Smooth muscle cell (in vitro differentiated cells): ENCODE data around the gene GRIK1. TPM values are rescaled to one million over a fixed set of nuclear protein-coding genes. Genes with fewer than 3 reads are reported as not detected.

Experiments used
- DNase-seq: peaks from one replicate; lab custom pipeline; 2025; ENCODE audit not compliant: unreplicated experiment; lab: John Stamatoyannopoulos, UW
- H2AFZ ChIP-seq: fragments of 200-600 bp; sonication (generic); 2 replicates; pipeline ENCODE4 v1.6.0; 2016; ENCODE audit warnings: antibody characterized with exemption, low read depth, mild to moderate bottlenecking
- H3F3A ChIP-seq: fragments of 200-600 bp; sonication (generic); 2 replicates; pipeline ENCODE4 v1.6.0; 2017; ENCODE audit warnings: antibody characterized with exemption, low read depth
- H3K27ac ChIP-seq: fragments of 200-600 bp; sonication (generic); 2 replicates; pipeline ENCODE4 v1.5.1; 2016; ENCODE audit warnings: low read depth, mild to moderate bottlenecking
- H3K27me3 ChIP-seq: fragments of 200-600 bp; sonication (generic); 2 replicates; pipeline ENCODE4 v1.6.1; 2016; ENCODE audit warnings: low read depth, mild to moderate bottlenecking
- H3K36me3 ChIP-seq: fragments of 200-600 bp; sonication (generic); 2 replicates; pipeline ENCODE4 v1.5.1; 2016; ENCODE audit warnings: low read depth
- H3K4me1 ChIP-seq: fragments of 200-600 bp; sonication (generic); 2 replicates; pipeline ENCODE4 v1.5.1; 2016; ENCODE audit warnings: low read depth
- H3K4me2 ChIP-seq: fragments of 200-600 bp; sonication (generic); 2 replicates; pipeline ENCODE4 v1.6.0; 2016; ENCODE audit warnings: mild to moderate bottlenecking
- H3K4me3 ChIP-seq: fragments of 200-600 bp; sonication (generic); 2 replicates; pipeline ENCODE4 v1.5.1; 2016; ENCODE audit warnings: mild to moderate bottlenecking
- H3K79me2 ChIP-seq: fragments of 200-600 bp; sonication (generic); 2 replicates; pipeline ENCODE4 v1.6.0; 2016; ENCODE audit warnings: low read depth, mild to moderate bottlenecking
- H3K9ac ChIP-seq: fragments of 200-600 bp; sonication (generic); 2 replicates; pipeline ENCODE4 v1.6.0; 2016; ENCODE audit warnings: low read depth
- H3K9me3 ChIP-seq: fragments of 200-600 bp; sonication (generic); replicated peaks from 2 replicates; pipeline ENCODE4 v1.5.1; 2016; ENCODE audit warnings: low read depth
- H4K20me1 ChIP-seq: fragments of 200-600 bp; sonication (generic); 2 replicates; pipeline ENCODE4 v1.6.0; 2016; ENCODE audit warnings: low read depth
- CTCF ChIP-seq: fragments of 200-600 bp; sonication (generic); IDR thresholded peaks from 2 replicates; pipeline ENCODE4 v1.5.1; 2017; ENCODE audit warnings: borderline replicate concordance, mild to moderate bottlenecking, antibody characterized with exemption; ENCODE audit not compliant: insufficient read depth, poor library complexity, severe bottlenecking
- WGBS: methylation state at CpG from one replicate; pipeline ENCODE4 v1.1.7; 2016; ENCODE audit warnings: low lambda C conversion rate; 5-methylcytosine and 5-hydroxymethylcytosine counted together
- polyA plus RNA-seq: library from polyadenylated mRNA; unstranded; fragments of >200 nt; fragmentation: Nextera tagmentation; extraction: Ambion mirVana; gene quantifications from 2 replicates; pipeline ENCODE4 v1.2.1, GENCODE V29; 2016
- total RNA-seq: library from RNA; depleted of rRNA; stranded (reverse); fragments of >200 nt; gene quantifications from 2 replicates; pipeline ENCODE4 v1.2.3, GENCODE V29; 2014

The GRIK1 gene
- total and polyA plus RNA-seq, 2 experiments from 2014 or later: 0.09 TPM; not detected in 1

DNA sequence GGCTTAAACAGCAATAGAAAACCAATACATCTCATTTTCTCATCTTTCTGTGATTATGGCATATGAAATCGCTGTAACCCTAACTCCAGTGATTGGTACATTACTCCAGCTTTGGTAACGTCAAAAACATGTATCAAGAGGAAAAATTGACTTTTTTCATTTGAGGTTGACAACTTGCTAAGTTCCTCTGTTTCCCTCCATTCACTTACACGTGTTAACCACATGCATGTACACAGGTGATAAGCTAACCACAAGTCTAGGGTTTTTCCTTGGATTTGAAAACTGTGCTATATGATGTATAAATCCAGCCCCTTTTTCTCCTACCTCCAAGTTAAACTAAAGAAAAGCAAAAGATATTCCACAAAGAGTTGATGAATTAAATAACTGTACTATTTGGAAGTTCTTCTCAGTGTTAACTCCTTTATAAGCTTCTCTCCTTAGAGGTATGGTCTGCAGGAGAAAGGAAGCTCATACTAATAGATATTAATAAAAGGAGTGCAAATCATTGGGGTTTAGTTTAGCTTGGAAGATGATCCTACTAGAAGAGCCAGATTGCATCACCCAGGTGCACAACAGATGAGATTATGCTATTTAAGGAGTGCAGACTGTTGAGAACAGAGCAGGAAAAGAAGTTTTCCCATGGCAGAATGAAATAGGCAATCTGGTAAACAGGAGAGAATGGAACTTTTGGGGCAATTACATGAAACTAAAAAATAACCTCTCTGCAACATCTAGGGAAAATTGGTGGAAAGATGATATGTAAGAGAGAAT, 277.9 kb downstream of the GRIK1 start:
- no peaks in the 10 kb centered on the region for H3F3A ChIP-seq
- TF ChIP-seq CTCF: no peak
- H3K27me3 ChIP-seq: no peaks in the 10 kb centered on the region
- no peaks in the 10 kb centered on the region for H3K9me3 ChIP-seq
- 93% methylated on average over 3 of the region's 3 CpGs for WGBS
- H3K4me2 ChIP-seq: no peak overlapping the region
- H3K9ac ChIP-seq: no peak overlapping the region
- H3K27ac ChIP-seq: no peak overlapping the region
- no peaks in the 10 kb centered on the region for H4K20me1 ChIP-seq
- H3K79me2 ChIP-seq: no peaks in the 10 kb centered on the region
- DNase-seq: no peak
- H3K4me1 ChIP-seq: no peaks in the 10 kb centered on the region
- no peak overlapping the region for H3K4me3 ChIP-seq
- H2AFZ ChIP-seq: no peak overlapping the region
- H3K36me3 ChIP-seq: no peaks in the 10 kb centered on the region

DNA sequence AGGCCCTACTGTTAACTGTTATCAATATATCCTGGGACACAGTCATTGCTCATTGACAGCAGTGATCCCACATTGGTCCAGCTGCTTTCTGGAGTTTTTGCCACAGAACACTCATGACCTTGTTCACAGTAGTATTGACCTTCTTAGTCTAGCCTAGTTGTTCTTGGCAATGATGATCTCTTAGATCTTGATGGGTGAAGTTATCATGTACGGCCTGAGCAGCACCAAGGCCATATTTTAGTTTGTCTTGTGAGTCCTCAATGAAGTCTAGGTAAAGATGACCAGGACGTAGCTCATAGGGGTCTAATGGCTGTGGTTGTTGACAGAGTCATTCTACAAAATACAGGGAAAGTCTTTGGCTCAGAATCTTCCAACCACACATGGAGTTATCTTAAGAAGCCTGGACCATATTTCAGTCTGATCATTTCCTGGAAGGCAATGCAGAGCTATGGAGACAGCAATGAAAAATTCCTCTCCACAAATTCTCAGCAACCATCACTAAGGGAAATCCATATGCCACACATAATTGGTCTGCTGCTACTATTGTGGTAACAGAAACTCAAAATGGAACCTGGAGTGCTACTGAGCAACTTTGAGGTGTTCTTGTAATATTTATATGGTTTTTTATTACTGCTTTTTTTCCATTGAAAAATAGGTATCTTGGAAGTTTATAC, 279.6 kb downstream of the GRIK1 start:
- H2AFZ ChIP-seq: no peak overlapping the region
- peaks cover 3% of the 10 kb centered on the region for H3K4me1 ChIP-seq
- H3K9me3 ChIP-seq: no peaks in the 10 kb centered on the region
- DNase-seq: no peak
- 93% methylated on average over 2 of the region's 2 CpGs for WGBS
- no peaks in the 10 kb centered on the region for H3K79me2 ChIP-seq
- no peak for TF ChIP-seq CTCF
- H3K9ac ChIP-seq: no peak overlapping the region
- H3K27ac ChIP-seq: no peak overlapping the region
- H3K27me3 ChIP-seq: no peaks in the 10 kb centered on the region
- no peak overlapping the region for H3K4me3 ChIP-seq
- H3F3A ChIP-seq: no peaks in the 10 kb centered on the region
- H3K4me2 ChIP-seq: no peak overlapping the region
- H3K36me3 ChIP-seq: no peaks in the 10 kb centered on the region
- no peaks in the 10 kb centered on the region for H4K20me1 ChIP-seq

GRCh38 chr21:29658934-29659203, 280.9 kb downstream of the GRIK1 start:
- H3F3A ChIP-seq: no peaks in the 10 kb centered on the region
- no peaks in the 10 kb centered on the region for H3K79me2 ChIP-seq
- peaks cover 3% of the 10 kb centered on the region for H3K4me1 ChIP-seq
- no peak overlapping the region for H3K27ac ChIP-seq
- no peaks in the 10 kb centered on the region for H3K36me3 ChIP-seq
- WGBS: 90% methylated on average over 1 of the region's 1 CpG
- TF ChIP-seq CTCF: no peak
- H3K27me3 ChIP-seq: no peaks in the 10 kb centered on the region
- no peak overlapping the region for H3K4me3 ChIP-seq
- H2AFZ ChIP-seq: no peak overlapping the region
- no peak overlapping the region for H3K9ac ChIP-seq
- DNase-seq: no peak
- H3K4me2 ChIP-seq: no peak overlapping the region
- no peaks in the 10 kb centered on the region for H3K9me3 ChIP-seq
- no peaks in the 10 kb centered on the region for H4K20me1 ChIP-seq
